ENCODE data around the gene PTPRN. TPM values are rescaled to one million over a fixed set of nuclear protein-coding genes. Genes with fewer than 3 reads are reported as not detected.

The PTPRN gene
- total and polyA plus RNA-seq, 2 donors (not counting 3 experiments of a cell fraction or from before 2014, with no cell fraction given), result not detected

- intact Hi-C loops (cut with micrococcal nuclease) (no loop called here), dilution Hi-C loops (cut with MboI; ENCODE audit: extremely low pct_ligation_motif_present, low sequenced_read_pairs) (no loop called here)
- no peak for FAIRE-seq
- Histone ChIP-seq H4K20me1 (replicated peaks; ENCODE audit: control insufficient read depth, extremely low read depth, insufficient read depth, low read length) (no peaks in the 10 kb centered on the region), H3K9ac (replicated peaks; ENCODE audit: extremely low read depth, insufficient read depth, low read length) (no peak overlapping the region), H3K27me3 (ENCODE audit: control insufficient read depth in 2 of 2, insufficient read depth in 2 of 2, low read length in 2 of 2) (peaks cover 7 to 14% of the 10 kb centered on the region in 2 experiments), H3K79me2 (ENCODE audit: control insufficient read depth, insufficient read depth, low read length) (no peaks in the 10 kb centered on the region), H3K4me1 (ENCODE audit: control insufficient read depth, extremely low read depth, insufficient read depth, low read length) (no peaks in the 10 kb centered on the region), H2AFZ (ENCODE audit: low read depth, low read length) (no peak overlapping the region), H3K4me3 (replicated peaks in 1 of 3; ENCODE audit: insufficient read depth in 1 of 3, low read depth in 1 of 3, low read length in 3 of 3) (no peak overlapping the region), H3K4me2 (ENCODE audit: insufficient read depth, low read length) (no peak overlapping the region), H3K9me3 (replicated peaks; ENCODE audit: control insufficient read depth, insufficient read depth, low read length) (no peaks in the 10 kb centered on the region), H3K27ac (ENCODE audit: insufficient read depth, low read depth, low read length) (no peak overlapping the region), H3K9me1 (replicated peaks; ENCODE audit: control insufficient read depth, extremely low read depth, insufficient read depth, low read length) (no peaks in the 10 kb centered on the region), H3K36me3 (ENCODE audit: control insufficient read depth in 2 of 2, extremely low read depth in 1 of 2, insufficient read depth in 2 of 2, low read length in 2 of 2) (no peaks in the 10 kb centered on the region)
- no peak for DNase-seq (ENCODE audit: low read depth, low spot score)
- BruUV-seq (replicated peaks), result no TSS peak
- CTCF ChIA-PET, result interaction anchor here (0.9 to 11.2 kb wide), 12 partner anchors 8 to 424 kb away, joined by 3 to 253 read pairs (median 3); partner anchors contain the start of genes DNAJB2, GLB1L, NHEJ1 and STK16
- POLR2A ChIA-PET, result no interaction called here
- TF ChIP-seq JUN (IDR thresholded peaks at IDR 0.05; ENCODE audit: borderline replicate concordance, insufficient read depth, insufficient read length, low read depth) (no peak), GATA2 (IDR thresholded peaks at IDR 0.05; ENCODE audit: insufficient read depth, insufficient read length, low read depth, low read length) (no peak), POLR2AphosphoS5 (IDR thresholded peaks at IDR 0.05; ENCODE audit: insufficient read depth, low read depth, low read length) (no peak), MYC (IDR thresholded peaks at IDR 0.05; ENCODE audit: low read depth, low read length) (no peak)
- TF ChIP-seq, protein P1, sequence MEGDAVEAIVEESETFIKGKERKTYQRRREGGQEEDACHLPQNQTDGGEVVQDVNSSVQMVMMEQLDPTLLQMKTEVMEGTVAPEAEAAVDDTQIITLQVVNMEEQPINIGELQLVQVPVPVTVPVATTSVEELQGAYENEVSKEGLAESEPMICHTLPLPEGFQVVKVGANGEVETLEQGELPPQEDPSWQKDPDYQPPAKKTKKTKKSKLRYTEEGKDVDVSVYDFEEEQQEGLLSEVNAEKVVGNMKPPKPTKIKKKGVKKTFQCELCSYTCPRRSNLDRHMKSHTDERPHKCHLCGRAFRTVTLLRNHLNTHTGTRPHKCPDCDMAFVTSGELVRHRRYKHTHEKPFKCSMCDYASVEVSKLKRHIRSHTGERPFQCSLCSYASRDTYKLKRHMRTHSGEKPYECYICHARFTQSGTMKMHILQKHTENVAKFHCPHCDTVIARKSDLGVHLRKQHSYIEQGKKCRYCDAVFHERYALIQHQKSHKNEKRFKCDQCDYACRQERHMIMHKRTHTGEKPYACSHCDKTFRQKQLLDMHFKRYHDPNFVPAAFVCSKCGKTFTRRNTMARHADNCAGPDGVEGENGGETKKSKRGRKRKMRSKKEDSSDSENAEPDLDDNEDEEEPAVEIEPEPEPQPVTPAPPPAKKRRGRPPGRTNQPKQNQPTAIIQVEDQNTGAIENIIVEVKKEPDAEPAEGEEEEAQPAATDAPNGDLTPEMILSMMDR (IDR thresholded peaks at IDR 0.05; ENCODE audit: extremely low read depth in 1 of 2, insufficient read depth in 1 of 2, low read depth in 1 of 2, low read length in 2 of 2), result no peak
- TF ChIP-seq, protein P2, sequence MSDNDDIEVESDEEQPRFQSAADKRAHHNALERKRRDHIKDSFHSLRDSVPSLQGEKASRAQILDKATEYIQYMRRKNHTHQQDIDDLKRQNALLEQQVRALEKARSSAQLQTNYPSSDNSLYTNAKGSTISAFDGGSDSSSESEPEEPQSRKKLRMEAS (IDR thresholded peaks at IDR 0.05; ENCODE audit: insufficient read depth, insufficient read length), result no peak
Measured at GRCh38 chr2:219300022-219300421, 9.2 kb downstream of the PTPRN start.

All from endothelial cell of umbilical vein (primary cell).